Stimulated activated CD8-positive, alpha-beta memory T cell treated with anti-CD3 and anti-CD28 coated beads, Interleukin-15, amount 100 ng/mL, for 48 hours (primary cell): ENCODE results near the gene METTL8.
A peak's percentile ranks its signal among the peaks of the same experiment; 100 is the strongest.
"Not testable (repeated sequence)": the region's sequence is repeated elsewhere in the genome, so short reads cannot be mapped to it uniquely, and the experiment has no call there.

Source experiments
- DNase-seq, 2 donors: peaks; one replicate each; pipeline ENCODE4 v3.0.0-alpha.2; 2020; ENCODE audit warnings: low read depth in 2 of 2

Gene METTL8

GRCh38 chr2:171401947-171402346 is 31.8 kb downstream of the METTL8 start:
- DNase-seq, result no peak

GRCh38 chr2:171400395-171400794 is 33.4 kb downstream of the METTL8 start:
- DNase-seq, result no peak

GRCh38 chr2:171399292-171399691 is 34.5 kb downstream of the METTL8 start:
- no peak for DNase-seq

GRCh38 chr2:171394164-171394740 is 39.5 kb downstream of the METTL8 start:
- DNase-seq, result no peak

- no peak for DNase-seq
These were observed 40.3 kb downstream of the METTL8 start for GRCh38 chr2:171393487-171393886.

- DNase-seq, result no peak
These were observed 42.3 kb downstream of the METTL8 start for GRCh38 chr2:171391532-171391931.

GRCh38 chr2:171390941-171391516 is 42.8 kb downstream of the METTL8 start:
- DNase-seq, result peak in 1 of 2 donors; percentile 19

GRCh38 chr2:171389780-171390179 is 44.0 kb downstream of the METTL8 start:
- DNase-seq, result no peak

GRCh38 chr2:171389325-171389724 is 44.5 kb downstream of the METTL8 start:
- no peak for DNase-seq

- no peak for DNase-seq
These were observed 46.7 kb downstream of the METTL8 start for GRCh38 chr2:171387052-171387451.

- DNase-seq, result no peak
These were observed 47.2 kb downstream of the METTL8 start for GRCh38 chr2:171386627-171387026.

GRCh38 chr2:171383134-171383533 is 50.7 kb downstream of the METTL8 start:
- no peak for DNase-seq

GRCh38 chr2:171382175-171382574 is 51.6 kb downstream of the METTL8 start:
- not testable (repeated sequence) for DNase-seq

GRCh38 chr2:171377852-171378251 is 55.9 kb downstream of the METTL8 start:
- not testable (repeated sequence) for DNase-seq

GRCh38 chr2:171367692-171368091 is 66.1 kb downstream of the METTL8 start:
- no peak for DNase-seq

- no peak for DNase-seq
These were observed 68.0 kb downstream of the METTL8 start for GRCh38 chr2:171365778-171366177.

- no peak for DNase-seq
These were observed 68.6 kb downstream of the METTL8 start for GRCh38 chr2:171365232-171365631.

- no peak for DNase-seq
These were observed 71.4 kb downstream of the METTL8 start for GRCh38 chr2:171362396-171362795.

GRCh38 chr2:171360905-171361304 is 72.9 kb downstream of the METTL8 start:
- no peak for DNase-seq

GRCh38 chr2:171353746-171354145 is 80.0 kb downstream of the METTL8 start:
- DNase-seq, result not testable (repeated sequence)

- DNase-seq, result no peak
These were observed 85.7 kb downstream of the METTL8 start for GRCh38 chr2:171348056-171348455.

- no peak for DNase-seq
These were observed 86.2 kb downstream of the METTL8 start for GRCh38 chr2:171347591-171348032.

- DNase-seq, result no peak
These were observed 86.8 kb downstream of the METTL8 start for GRCh38 chr2:171346723-171347557.
